Fibroblast of lung (primary cell): ENCODE results near the gene ANXA2. TPM values are rescaled to one million over a fixed set of nuclear protein-coding genes. Genes with fewer than 3 reads are reported as not detected.

Experiments used
- DNase-seq, 2 donors: peaks; one replicate each; pipeline versions ENCODE4 v3.0.0 to v3.0.0-alpha.2; 2010; ENCODE audit warnings: low read depth in 2 of 2
- H2AFZ ChIP-seq: 2 replicates; pipeline ENCODE4 v1.5.1; 2012; ENCODE audit warnings: low read length, control low read depth, inconsistent platforms
- H3K27ac ChIP-seq: 2 replicates; pipeline ENCODE4 v1.5.1; 2011; ENCODE audit warnings: low read length, control low read depth; ENCODE audit not compliant: insufficient read depth
- H3K27me3 ChIP-seq: 2 replicates; pipeline ENCODE4 v1.5.1; 2011; ENCODE audit warnings: mild to moderate bottlenecking, low read length; ENCODE audit not compliant: control insufficient read depth, insufficient read depth
- H3K36me3 ChIP-seq: 2 replicates; pipeline ENCODE4 v1.5.1; 2011; ENCODE audit warnings: low read length; ENCODE audit not compliant: control insufficient read depth, insufficient read depth
- H3K4me1 ChIP-seq: 2 replicates; pipeline ENCODE4 v1.5.1; 2011; ENCODE audit warnings: low read length; ENCODE audit not compliant: control insufficient read depth, insufficient read depth; ENCODE audit errors: extremely low read depth
- H3K4me2 ChIP-seq: 2 replicates; pipeline ENCODE4 v1.5.1; 2011; ENCODE audit warnings: low read length, control low read depth; ENCODE audit not compliant: insufficient read depth; ENCODE audit errors: extremely low read depth
- H3K4me3 ChIP-seq, 4 experiments: fragments of 200-600 bp in 1 of 4; sonication (generic) in 1 of 4; replicated peaks in 1 of 4; 2 replicates each; pipeline ENCODE4 v1.5.1; 2011 to 2016; ENCODE audit warnings: low read length in 4 of 4, low read depth in 3 of 4, mild to moderate bottlenecking in 3 of 4, control low read depth in 2 of 4, inconsistent platforms in 1 of 4, mixed read lengths in 1 of 4; ENCODE audit not compliant: insufficient read depth in 1 of 4; ENCODE audit errors: control extremely low read depth in 1 of 4
- H3K79me2 ChIP-seq: 2 replicates; pipeline ENCODE4 v1.5.1; 2012; ENCODE audit warnings: mild to moderate bottlenecking, low read length, inconsistent platforms; ENCODE audit not compliant: control insufficient read depth, insufficient read depth
- H3K9ac ChIP-seq: 2 replicates; pipeline ENCODE4 v1.5.1; 2011; ENCODE audit warnings: mild to moderate bottlenecking, low read length, control low read depth; ENCODE audit not compliant: insufficient read depth
- H3K9me3 ChIP-seq: 2 replicates; pipeline ENCODE4 v1.5.1; 2012; ENCODE audit warnings: low read depth, low read length; ENCODE audit not compliant: control insufficient read depth, insufficient read depth
- H4K20me1 ChIP-seq: 2 replicates; pipeline ENCODE4 v1.5.1; 2011; ENCODE audit warnings: low read length; ENCODE audit not compliant: control insufficient read depth, insufficient read depth; ENCODE audit errors: extremely low read depth
- CTCF ChIP-seq, 2 donors: IDR thresholded peaks in 1 of 2; conservative IDR thresholded peaks in 1 of 2; 1 replicate in 1 of 2; 2 replicates in 1 of 2; pipeline ENCODE4 v1.5.1; 2011 to 2012; ENCODE audit warnings: low read length in 2 of 2, control low read depth in 1 of 2, inconsistent platforms in 1 of 2, low read depth in 1 of 2, mild to moderate bottlenecking in 1 of 2
- EZH2 ChIP-seq: IDR thresholded peaks from 2 replicates; pipeline ENCODE4 v1.5.1; 2012; ENCODE audit warnings: low read length, control low read depth, mild to moderate bottlenecking; ENCODE audit errors: missing control alignments
- polyA plus RNA-seq, 2 donors: library from polyadenylated mRNA; depleted of rRNA in 1 of 2; stranded (reverse) in 1 of 2; unstranded in 1 of 2; fragments of >200 nt; gene quantifications; 2 replicates each; pipeline ENCODE4 v1.2.1, GENCODE V29; 2011 to 2012; ENCODE audit warnings: missing spikeins in 1 of 2
- total RNA-seq: library from RNA; depleted of rRNA; stranded (reverse); fragments of >200 nt; gene quantifications from 2 replicates; pipeline ENCODE4 v1.2.1, GENCODE V29; 2014

ANXA2 gene
- total and polyA plus RNA-seq, 2 donors (not counting 1 experiment from before 2014, with no cell fraction given) = 2,754 to 4,872 TPM

- H2AFZ ChIP-seq = no peak overlapping the region
- H3K27me3 ChIP-seq = no peaks in the 10 kb centered on the region
- no peak overlapping the region for H3K9ac ChIP-seq
- no peaks in the 10 kb centered on the region for H3K4me1 ChIP-seq
- H3K4me3 ChIP-seq = no peak overlapping the region
- no peaks in the 10 kb centered on the region for H3K79me2 ChIP-seq
- DNase-seq = no peak
- no peak for TF ChIP-seq EZH2
- TF ChIP-seq CTCF (conservative IDR thresholded peaks at IDR 0.05 in 1 of 2, IDR thresholded peaks at IDR 0.05 in 1 of 2; ENCODE audit: low read depth in 1 of 2, low read length in 2 of 2) = no peak
- no peaks in the 10 kb centered on the region for H3K9me3 ChIP-seq
- no peak overlapping the region for H3K4me2 ChIP-seq
- no peaks in the 10 kb centered on the region for H3K36me3 ChIP-seq
- no peak overlapping the region for H3K27ac ChIP-seq
- no peaks in the 10 kb centered on the region for H4K20me1 ChIP-seq
These were observed 96.8 kb downstream of the ANXA2 start for GRCh38 chr15:60301024-60301423.

- DNase-seq = peak; percentile 5 to 30
These were observed 98.2 kb downstream of the ANXA2 start for GRCh38 chr15:60299452-60300047.

More at GRCh38 chr15:60299452-60300047, 98.2 kb downstream of the ANXA2 start:
- no peak overlapping the region for H3K27ac ChIP-seq
- H3K79me2 ChIP-seq = no peaks in the 10 kb centered on the region
- no peak overlapping the region for H3K4me3 ChIP-seq
- TF ChIP-seq EZH2 = no peak
- peak in 1 of 2 donors; percentile 15 for TF ChIP-seq CTCF (conservative IDR thresholded peaks at IDR 0.05 in 1 of 2, IDR thresholded peaks at IDR 0.05 in 1 of 2; ENCODE audit: low read depth in 1 of 2, low read length in 2 of 2)
- no peaks in the 10 kb centered on the region for H3K27me3 ChIP-seq
- H3K4me1 ChIP-seq = no peaks in the 10 kb centered on the region
- no peaks in the 10 kb centered on the region for H3K9me3 ChIP-seq
- H3K9ac ChIP-seq = no peak overlapping the region
- H3K36me3 ChIP-seq = no peaks in the 10 kb centered on the region
- H3K4me2 ChIP-seq = no peak overlapping the region
- no peak overlapping the region for H2AFZ ChIP-seq
- H4K20me1 ChIP-seq = no peaks in the 10 kb centered on the region

Other genes starting within 250 kb of the ANXA2 start
- 33.6 and 38.6 TPM in 2 replicates for gene ICE2, start 81.2 kb upstream of the ANXA2 start, total RNA-seq
- 19.2 and 22.3 TPM in 2 replicates for gene ICE2, start 81.2 kb upstream of the ANXA2 start, polyA plus RNA-seq